ENCODE data around the gene CAMTA1.
A peak's percentile ranks its signal among the peaks of the same experiment; 100 is the strongest.

CAMTA1 gene

GRCh38 chr1:7047866-7048265 is 262.6 kb downstream of the CAMTA1 start:
- no peak for DNase-seq

- no peak for DNase-seq
These were observed 263.1 kb downstream of the CAMTA1 start for GRCh38 chr1:7048395-7048794.

GRCh38 chr1:7049913-7050625 is 264.8 kb downstream of the CAMTA1 start:
- no peak for DNase-seq

GRCh38 chr1:7050751-7051665 is 265.8 kb downstream of the CAMTA1 start:
- DNase-seq, result no peak

- DNase-seq, result no peak
These were observed 267.4 kb downstream of the CAMTA1 start for GRCh38 chr1:7052701-7053100.

- DNase-seq, result no peak
These were observed 275.5 kb downstream of the CAMTA1 start for GRCh38 chr1:7060745-7061144.

GRCh38 chr1:7062346-7063061 is 277.2 kb downstream of the CAMTA1 start:
- DNase-seq, result no peak

GRCh38 chr1:7063981-7064380 is 278.7 kb downstream of the CAMTA1 start:
- no peak for DNase-seq

GRCh38 chr1:7068552-7068951 is 283.3 kb downstream of the CAMTA1 start:
- DNase-seq, result no peak

GRCh38 chr1:7069931-7070330 is 284.7 kb downstream of the CAMTA1 start:
- DNase-seq, result no peak

GRCh38 chr1:7070389-7071029 is 285.3 kb downstream of the CAMTA1 start:
- DNase-seq, result peak; percentile 56 to 75 (median 66)

GRCh38 chr1:7076117-7076516 is 290.9 kb downstream of the CAMTA1 start:
- no peak for DNase-seq

GRCh38 chr1:7076572-7076971 is 291.3 kb downstream of the CAMTA1 start:
- DNase-seq, result no peak

- no peak for DNase-seq
These were observed 291.9 kb downstream of the CAMTA1 start for GRCh38 chr1:7077136-7077535.

GRCh38 chr1:7077970-7078369 is 292.7 kb downstream of the CAMTA1 start:
- DNase-seq, result no peak

GRCh38 chr1:7079637-7080036 is 294.4 kb downstream of the CAMTA1 start:
- no peak for DNase-seq

GRCh38 chr1:7084232-7084894 is 299.1 kb downstream of the CAMTA1 start:
- DNase-seq, result no peak

- DNase-seq, result no peak
These were observed 300.3 kb downstream of the CAMTA1 start for GRCh38 chr1:7085521-7085920.

- DNase-seq, result no peak
These were observed 300.9 kb downstream of the CAMTA1 start for GRCh38 chr1:7086106-7086505.

- no peak for DNase-seq
These were observed 302.6 kb downstream of the CAMTA1 start for GRCh38 chr1:7087888-7088287.

- DNase-seq, result no peak
These were observed 304.2 kb downstream of the CAMTA1 start for GRCh38 chr1:7089497-7089896.

- no peak for DNase-seq
These were observed 308.0 kb downstream of the CAMTA1 start for GRCh38 chr1:7093297-7093696.

Measured in suppressor macrophage (primary cell).